Fibroblast of lung (primary cell): ENCODE results near the gene RAC3. TPM values are rescaled to one million over a fixed set of nuclear protein-coding genes. Genes with fewer than 3 reads are reported as not detected.

Experiments
- DNase-seq, 2 donors: peaks; one replicate each; pipeline versions ENCODE4 v3.0.0 to v3.0.0-alpha.2; 2010; ENCODE audit warnings: low read depth in 2 of 2
- H2AFZ ChIP-seq: 2 replicates; pipeline ENCODE4 v1.5.1; 2012; ENCODE audit warnings: low read length, control low read depth, inconsistent platforms
- H3K27ac ChIP-seq: 2 replicates; pipeline ENCODE4 v1.5.1; 2011; ENCODE audit warnings: low read length, control low read depth; ENCODE audit not compliant: insufficient read depth
- H3K27me3 ChIP-seq: 2 replicates; pipeline ENCODE4 v1.5.1; 2011; ENCODE audit warnings: mild to moderate bottlenecking, low read length; ENCODE audit not compliant: control insufficient read depth, insufficient read depth
- H3K36me3 ChIP-seq: 2 replicates; pipeline ENCODE4 v1.5.1; 2011; ENCODE audit warnings: low read length; ENCODE audit not compliant: control insufficient read depth, insufficient read depth
- H3K4me1 ChIP-seq: 2 replicates; pipeline ENCODE4 v1.5.1; 2011; ENCODE audit warnings: low read length; ENCODE audit not compliant: control insufficient read depth, insufficient read depth; ENCODE audit errors: extremely low read depth
- H3K4me2 ChIP-seq: 2 replicates; pipeline ENCODE4 v1.5.1; 2011; ENCODE audit warnings: low read length, control low read depth; ENCODE audit not compliant: insufficient read depth; ENCODE audit errors: extremely low read depth
- H3K4me3 ChIP-seq, 4 experiments: fragments of 200-600 bp in 1 of 4; sonication (generic) in 1 of 4; replicated peaks in 1 of 4; 2 replicates each; pipeline ENCODE4 v1.5.1; 2011 to 2016; ENCODE audit warnings: low read length in 4 of 4, low read depth in 3 of 4, mild to moderate bottlenecking in 3 of 4, control low read depth in 2 of 4, inconsistent platforms in 1 of 4, mixed read lengths in 1 of 4; ENCODE audit not compliant: insufficient read depth in 1 of 4; ENCODE audit errors: control extremely low read depth in 1 of 4
- H3K79me2 ChIP-seq: 2 replicates; pipeline ENCODE4 v1.5.1; 2012; ENCODE audit warnings: mild to moderate bottlenecking, low read length, inconsistent platforms; ENCODE audit not compliant: control insufficient read depth, insufficient read depth
- H3K9ac ChIP-seq: 2 replicates; pipeline ENCODE4 v1.5.1; 2011; ENCODE audit warnings: mild to moderate bottlenecking, low read length, control low read depth; ENCODE audit not compliant: insufficient read depth
- H3K9me3 ChIP-seq: 2 replicates; pipeline ENCODE4 v1.5.1; 2012; ENCODE audit warnings: low read depth, low read length; ENCODE audit not compliant: control insufficient read depth, insufficient read depth
- H4K20me1 ChIP-seq: 2 replicates; pipeline ENCODE4 v1.5.1; 2011; ENCODE audit warnings: low read length; ENCODE audit not compliant: control insufficient read depth, insufficient read depth; ENCODE audit errors: extremely low read depth
- EZH2 ChIP-seq: IDR thresholded peaks from 2 replicates; pipeline ENCODE4 v1.5.1; 2012; ENCODE audit warnings: low read length, control low read depth, mild to moderate bottlenecking; ENCODE audit errors: missing control alignments
- polyA plus RNA-seq, 2 donors: library from polyadenylated mRNA; depleted of rRNA in 1 of 2; stranded (reverse) in 1 of 2; unstranded in 1 of 2; fragments of >200 nt; gene quantifications; 2 replicates each; pipeline ENCODE4 v1.2.1, GENCODE V29; 2011 to 2012; ENCODE audit warnings: missing spikeins in 1 of 2
- total RNA-seq: library from RNA; depleted of rRNA; stranded (reverse); fragments of >200 nt; gene quantifications from 2 replicates; pipeline ENCODE4 v1.2.1, GENCODE V29; 2014
- TF ChIP-seq, protein P1 (sequence below), 2 donors: IDR thresholded peaks in 1 of 2; conservative IDR thresholded peaks in 1 of 2; 1 replicate in 1 of 2; 2 replicates in 1 of 2; pipeline ENCODE4 v1.5.1; 2011 to 2012; ENCODE audit warnings: low read length in 2 of 2, control low read depth in 1 of 2, inconsistent platforms in 1 of 2, low read depth in 1 of 2, mild to moderate bottlenecking in 1 of 2

The RAC3 gene
- total and polyA plus RNA-seq, 2 donors (not counting 1 experiment from before 2014, with no cell fraction given) = 4.3 to 6.6 TPM

DNA sequence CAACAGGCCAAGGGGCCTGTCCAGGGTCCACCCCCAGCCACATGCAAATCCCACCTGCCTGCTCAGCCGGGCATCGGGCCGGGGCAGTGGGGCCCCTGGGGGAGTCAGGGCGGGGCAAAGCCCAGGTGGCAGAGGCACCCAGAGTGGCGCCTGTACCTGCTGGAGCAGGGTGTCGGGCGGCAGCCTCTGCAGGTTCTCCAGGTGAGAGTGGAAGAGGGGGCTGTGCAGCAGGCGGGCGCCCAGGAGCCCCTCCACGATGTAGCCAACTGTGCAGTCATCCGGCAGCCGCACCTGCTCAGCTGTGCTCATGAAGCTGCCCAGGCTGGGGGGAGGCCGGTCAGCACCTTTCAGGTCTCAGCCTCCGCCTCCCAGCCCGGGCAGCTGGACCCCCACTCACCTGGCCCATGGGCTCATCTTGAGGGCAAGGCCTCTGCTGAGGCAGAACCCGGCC, 18.1 kb downstream of the RAC3 start:
- no peak overlapping the region for H3K27ac ChIP-seq
- no peak overlapping the region for H3K4me2 ChIP-seq
- no peaks in the 10 kb centered on the region for H3K27me3 ChIP-seq
- H3K79me2 ChIP-seq = peaks cover 21% of the 10 kb centered on the region
- H3K4me3 ChIP-seq = no peak overlapping the region
- peaks cover 7% of the 10 kb centered on the region for H3K4me1 ChIP-seq
- TF ChIP-seq EZH2 = no peak
- TF ChIP-seq, protein P1, sequence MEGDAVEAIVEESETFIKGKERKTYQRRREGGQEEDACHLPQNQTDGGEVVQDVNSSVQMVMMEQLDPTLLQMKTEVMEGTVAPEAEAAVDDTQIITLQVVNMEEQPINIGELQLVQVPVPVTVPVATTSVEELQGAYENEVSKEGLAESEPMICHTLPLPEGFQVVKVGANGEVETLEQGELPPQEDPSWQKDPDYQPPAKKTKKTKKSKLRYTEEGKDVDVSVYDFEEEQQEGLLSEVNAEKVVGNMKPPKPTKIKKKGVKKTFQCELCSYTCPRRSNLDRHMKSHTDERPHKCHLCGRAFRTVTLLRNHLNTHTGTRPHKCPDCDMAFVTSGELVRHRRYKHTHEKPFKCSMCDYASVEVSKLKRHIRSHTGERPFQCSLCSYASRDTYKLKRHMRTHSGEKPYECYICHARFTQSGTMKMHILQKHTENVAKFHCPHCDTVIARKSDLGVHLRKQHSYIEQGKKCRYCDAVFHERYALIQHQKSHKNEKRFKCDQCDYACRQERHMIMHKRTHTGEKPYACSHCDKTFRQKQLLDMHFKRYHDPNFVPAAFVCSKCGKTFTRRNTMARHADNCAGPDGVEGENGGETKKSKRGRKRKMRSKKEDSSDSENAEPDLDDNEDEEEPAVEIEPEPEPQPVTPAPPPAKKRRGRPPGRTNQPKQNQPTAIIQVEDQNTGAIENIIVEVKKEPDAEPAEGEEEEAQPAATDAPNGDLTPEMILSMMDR (conservative IDR thresholded peaks at IDR 0.05 in 1 of 2, IDR thresholded peaks at IDR 0.05 in 1 of 2; ENCODE audit: low read depth in 1 of 2, low read length in 2 of 2) = no peak
- no peak overlapping the region for H3K9ac ChIP-seq
- H3K36me3 ChIP-seq = peaks cover 29% of the 10 kb centered on the region
- no peak for DNase-seq
- H4K20me1 ChIP-seq = no peaks in the 10 kb centered on the region
- H2AFZ ChIP-seq = no peak overlapping the region
- H3K9me3 ChIP-seq = no peaks in the 10 kb centered on the region

DNA sequence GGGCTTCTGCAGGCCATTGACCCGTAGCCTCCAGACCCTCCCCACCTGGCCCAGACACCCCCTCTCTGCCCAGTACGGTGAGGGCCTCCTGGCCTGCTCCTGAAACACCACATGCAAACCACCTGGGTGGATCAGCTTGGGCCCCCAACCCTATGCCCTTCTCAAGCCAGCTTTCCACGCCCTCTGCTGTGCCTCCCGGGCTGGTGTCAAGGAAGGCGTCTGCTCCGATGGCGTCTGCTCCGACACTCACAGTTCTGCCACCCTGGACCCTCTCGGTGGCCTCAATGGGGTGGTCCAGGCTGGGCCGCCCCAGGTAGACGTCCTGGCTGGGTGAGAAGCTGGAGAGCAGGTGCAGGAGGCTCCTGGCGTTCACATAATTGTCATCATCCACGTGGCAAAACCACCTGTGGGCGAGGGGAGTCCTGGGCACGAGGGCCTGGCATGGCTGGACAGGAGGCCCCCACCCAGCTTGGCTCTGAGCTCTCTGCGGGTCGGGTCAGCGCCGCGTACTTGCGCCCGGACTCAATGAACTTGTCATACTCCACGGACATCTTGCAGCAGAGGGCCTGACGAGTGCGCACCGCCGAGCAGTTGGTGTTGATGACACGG, 18.8 kb downstream of the RAC3 start:
- Histone ChIP-seq H3K27ac (peak overlapping the region; percentile 50), H3K27me3 (no peaks in the 10 kb centered on the region), H3K4me2 (peak overlapping the region; percentile 62), H3K4me1 (peaks cover 7% of the 10 kb centered on the region), H3K36me3 (peaks cover 36% of the 10 kb centered on the region), H3K4me3 (peak overlapping the region; percentile 47 to 85 (median 71)), H2AFZ (no peak overlapping the region), H3K9me3 (no peaks in the 10 kb centered on the region), H3K9ac (no peak overlapping the region), H4K20me1 (no peaks in the 10 kb centered on the region), H3K79me2 (peaks cover 21% of the 10 kb centered on the region)
- DNase-seq = no peak
- TF ChIP-seq EZH2 = no peak
- TF ChIP-seq, protein P1 (conservative IDR thresholded peaks at IDR 0.05 in 1 of 2, IDR thresholded peaks at IDR 0.05 in 1 of 2; ENCODE audit: low read depth in 1 of 2, low read length in 2 of 2) = no peak

DNA sequence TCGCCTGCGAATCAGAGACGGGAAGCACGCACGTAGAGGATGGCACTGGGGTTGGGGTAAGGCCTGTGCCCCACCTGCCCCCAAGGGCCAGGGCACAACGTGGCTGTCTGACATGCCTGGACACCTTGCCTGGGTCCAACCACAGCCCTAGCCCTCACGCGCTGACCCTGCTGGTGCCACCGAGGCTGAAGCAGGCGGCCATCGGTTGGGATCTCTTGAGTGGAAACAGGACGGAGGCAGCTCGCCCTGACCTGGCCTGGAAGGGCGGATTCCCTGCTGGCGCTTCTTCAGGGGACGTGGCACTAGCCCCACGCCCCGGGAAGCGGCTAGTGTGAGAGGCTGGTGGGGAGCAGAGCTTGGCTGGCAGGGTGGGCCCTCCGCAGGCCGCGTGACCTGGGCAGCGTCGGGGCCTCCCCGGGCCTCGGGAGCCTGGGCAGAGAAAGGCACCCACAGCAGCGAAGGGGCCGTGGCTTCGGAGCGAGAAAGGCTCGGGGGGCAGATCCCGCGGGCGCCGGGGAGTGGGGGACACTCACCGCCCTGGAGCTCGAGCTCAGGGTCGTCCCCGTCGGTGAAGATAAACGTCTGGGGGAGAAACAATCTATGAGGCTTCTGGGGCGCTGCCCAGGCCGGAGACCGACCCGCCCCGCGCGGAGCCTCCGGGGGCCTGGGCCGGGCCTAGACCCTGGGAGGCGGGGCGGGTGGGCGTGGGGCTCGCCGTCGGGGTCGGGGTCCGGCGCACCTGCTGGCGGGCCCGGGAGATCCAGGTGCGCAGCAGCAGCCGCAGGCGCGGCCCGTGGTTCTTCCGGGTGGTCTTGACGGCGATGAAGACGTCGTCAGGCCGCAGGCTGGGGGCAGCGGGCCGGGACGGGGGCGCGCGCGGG, 19.5 kb downstream of the RAC3 start:
- no peaks in the 10 kb centered on the region for H3K9me3 ChIP-seq
- peaks cover 7% of the 10 kb centered on the region for H3K4me1 ChIP-seq
- peak overlapping the region; percentile 50 for H3K27ac ChIP-seq
- no peak for DNase-seq
- peak overlapping the region; percentile 23 for H2AFZ ChIP-seq
- peak overlapping the region; percentile 47 to 85 (median 71) for H3K4me3 ChIP-seq
- H3K27me3 ChIP-seq = no peaks in the 10 kb centered on the region
- H3K36me3 ChIP-seq = peaks cover 40% of the 10 kb centered on the region
- H3K79me2 ChIP-seq = peaks cover 21% of the 10 kb centered on the region
- no peaks in the 10 kb centered on the region for H4K20me1 ChIP-seq
- H3K9ac ChIP-seq = peak overlapping the region; percentile 70
- TF ChIP-seq, protein P1 (conservative IDR thresholded peaks at IDR 0.05 in 1 of 2, IDR thresholded peaks at IDR 0.05 in 1 of 2; ENCODE audit: low read depth in 1 of 2, low read length in 2 of 2) = no peak
- no peak for TF ChIP-seq EZH2
- H3K4me2 ChIP-seq = peak overlapping the region; percentile 62
